Fibroblast of gingiva (primary cell): Measurements from ENCODE around the gene CA5A.
"Not testable (repeated sequence)": the region's sequence is repeated elsewhere in the genome, so short reads cannot be mapped to it uniquely, and the experiment has no call there.

Source experiments
- DNase-seq: peaks from one replicate; pipeline ENCODE4 v3.0.0-alpha.2; 2011; ENCODE audit warnings: low read depth

CA5A gene

GRCh38 chr16:87936375-87937230, at the start of gene CA5A:
Gene CA5A, minus strand, starts transcription at chr16:87936529. Its CDS starts 79 bp downstream, at chr16:87936450.
- DNase-seq = no peak

- not testable (repeated sequence) for DNase-seq
Observed at GRCh38 chr16:87985493-87985892, 49.2 kb upstream of the CA5A start.

DNA sequence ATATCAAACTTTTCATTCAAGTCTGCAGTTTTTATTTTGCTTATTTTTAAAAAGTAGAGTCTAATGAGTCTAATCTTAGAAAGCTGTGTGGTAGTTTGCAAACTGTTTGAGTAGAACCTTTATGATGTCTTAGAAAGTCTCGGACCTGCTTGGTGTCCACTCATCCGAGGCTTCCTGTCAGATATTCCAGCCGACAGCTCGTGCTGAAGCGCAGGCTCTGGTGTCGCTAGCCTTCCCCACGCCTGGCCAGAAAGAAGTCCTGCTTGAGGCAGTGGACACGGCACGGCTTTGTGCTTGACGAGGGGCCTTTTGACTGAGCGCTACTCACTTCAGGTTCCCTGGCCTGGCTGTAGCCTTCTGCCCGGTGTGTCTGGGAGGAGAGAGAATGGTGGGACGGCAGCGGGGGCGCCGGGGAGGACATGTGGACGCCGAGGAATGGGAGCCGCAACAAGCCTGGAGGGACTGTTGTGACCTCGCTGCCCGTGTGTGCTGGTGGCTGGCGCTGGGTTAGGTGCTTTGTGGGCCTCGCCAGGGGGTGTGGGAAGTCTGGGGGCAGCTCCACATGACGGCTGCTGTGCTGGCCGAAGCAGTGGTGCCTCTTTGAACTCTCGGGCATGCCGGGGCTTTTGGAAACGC, 48.4 kb upstream of the CA5A start:
- DNase-seq = no peak

GRCh38 chr16:87984180-87984579, 47.9 kb upstream of the CA5A start:
- not testable (repeated sequence) for DNase-seq

- not testable (repeated sequence) for DNase-seq
Observed at GRCh38 chr16:87983737-87984097, 47.4 kb upstream of the CA5A start.

- DNase-seq = not testable (repeated sequence)
Observed at GRCh38 chr16:87983072-87983736, 46.9 kb upstream of the CA5A start.

GRCh38 chr16:87982581-87983041, 46.3 kb upstream of the CA5A start:
- peak; percentile 14 for DNase-seq

DNA sequence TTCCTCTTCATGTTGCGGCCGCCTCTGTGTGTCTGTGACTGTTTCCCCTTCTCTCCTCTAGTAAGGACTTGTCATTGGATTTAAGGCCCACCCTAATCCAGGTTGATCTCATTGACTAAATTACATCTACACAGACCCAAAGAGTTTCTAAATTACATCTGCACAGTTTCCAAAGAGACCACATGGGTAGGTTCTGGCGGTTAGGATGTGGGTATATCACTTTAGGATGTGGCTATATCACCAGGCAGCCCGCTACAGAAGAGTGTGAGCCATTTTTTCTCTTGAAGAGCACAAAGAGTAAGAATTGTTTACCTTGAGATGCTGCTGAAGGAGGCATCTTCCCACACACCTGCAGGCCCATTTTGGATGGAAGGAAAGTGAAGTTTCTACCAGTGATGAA, 45.0 kb upstream of the CA5A start:
- not testable (repeated sequence) for DNase-seq

DNA sequence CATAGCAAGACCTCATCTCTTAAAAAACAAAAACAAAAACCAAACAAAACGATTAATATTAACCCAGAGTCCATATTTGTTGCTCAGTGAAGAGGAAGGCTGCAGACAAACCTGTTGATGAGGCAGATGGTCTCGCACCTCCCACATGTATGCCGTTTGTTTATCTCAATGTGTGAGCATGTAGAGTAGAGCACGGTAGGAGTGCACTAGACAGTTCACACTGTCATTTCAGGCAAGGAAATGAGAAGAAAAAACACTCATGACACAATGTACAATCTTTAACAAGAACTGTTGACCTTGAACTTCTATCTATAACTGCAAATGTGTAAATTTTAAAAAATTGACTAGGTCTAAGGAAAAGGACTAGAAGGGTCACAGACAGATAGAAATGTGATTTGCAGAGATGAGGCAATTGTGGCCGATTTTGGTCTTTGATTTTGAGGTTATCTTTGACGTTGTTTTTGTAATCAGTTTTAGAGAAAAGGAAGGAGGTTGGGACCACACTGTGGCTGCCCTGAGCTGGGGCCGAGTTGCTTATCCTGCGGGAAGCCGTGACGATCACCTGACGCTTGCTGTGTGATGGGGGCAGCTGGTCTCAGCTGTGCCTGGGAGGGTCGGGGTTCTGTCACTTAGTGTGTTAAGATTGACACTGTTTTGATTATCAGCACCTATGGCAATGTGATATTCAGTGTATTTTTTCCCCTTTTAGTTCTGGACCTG, 43.7 kb upstream of the CA5A start:
- not testable (repeated sequence) for DNase-seq

DNA sequence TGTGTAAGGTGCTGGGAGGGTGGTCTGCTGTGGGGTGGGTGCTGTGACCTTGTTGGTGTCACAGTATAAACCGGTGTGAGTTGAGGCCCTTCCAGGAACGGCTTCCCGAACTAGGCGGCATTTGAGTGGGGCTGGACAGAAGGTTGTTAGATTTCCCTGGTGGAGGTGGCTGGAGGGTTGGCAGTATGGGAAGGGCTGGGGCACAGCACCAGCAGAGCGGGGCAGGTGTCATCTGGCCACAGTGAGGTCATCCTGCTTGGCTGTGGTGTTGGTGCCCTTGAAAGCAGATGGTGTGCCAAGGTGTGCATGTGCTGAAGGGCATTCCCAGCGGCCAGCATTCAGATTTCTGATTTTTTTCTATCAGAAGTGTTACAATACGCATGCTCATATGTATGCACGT, 43.0 kb upstream of the CA5A start:
- no peak for DNase-seq

GRCh38 chr16:87978127-87978526, 41.8 kb upstream of the CA5A start:
- DNase-seq = no peak

GRCh38 chr16:87976665-87977064, 40.3 kb upstream of the CA5A start:
- peak; percentile 18 for DNase-seq

GRCh38 chr16:87974178-87974577, 37.8 kb upstream of the CA5A start:
- no peak for DNase-seq

DNA sequence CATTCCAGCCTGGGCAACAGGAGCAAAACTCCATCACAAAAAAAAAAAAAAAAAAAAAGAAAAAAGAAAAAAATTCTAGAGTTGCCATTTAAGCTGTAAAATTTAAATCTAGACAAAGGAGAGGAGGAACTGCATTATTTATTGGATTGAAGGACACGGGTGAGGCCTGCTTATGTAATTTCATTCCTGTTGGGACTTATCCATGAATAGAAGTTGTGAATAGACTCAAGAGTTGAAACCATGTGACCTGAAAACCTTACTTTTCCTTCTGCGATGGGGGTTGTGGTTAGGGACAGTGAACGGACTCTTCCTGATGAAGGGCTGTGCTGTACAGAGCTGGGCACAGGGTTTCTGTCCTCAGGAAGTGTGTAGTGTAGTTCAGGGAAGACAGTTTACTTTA, 37.4 kb upstream of the CA5A start:
- DNase-seq = no peak

GRCh38 chr16:87971933-87972332, 35.6 kb upstream of the CA5A start:
- DNase-seq = no peak

GRCh38 chr16:87970186-87970585, 33.9 kb upstream of the CA5A start:
- peak; percentile 34 for DNase-seq

DNA sequence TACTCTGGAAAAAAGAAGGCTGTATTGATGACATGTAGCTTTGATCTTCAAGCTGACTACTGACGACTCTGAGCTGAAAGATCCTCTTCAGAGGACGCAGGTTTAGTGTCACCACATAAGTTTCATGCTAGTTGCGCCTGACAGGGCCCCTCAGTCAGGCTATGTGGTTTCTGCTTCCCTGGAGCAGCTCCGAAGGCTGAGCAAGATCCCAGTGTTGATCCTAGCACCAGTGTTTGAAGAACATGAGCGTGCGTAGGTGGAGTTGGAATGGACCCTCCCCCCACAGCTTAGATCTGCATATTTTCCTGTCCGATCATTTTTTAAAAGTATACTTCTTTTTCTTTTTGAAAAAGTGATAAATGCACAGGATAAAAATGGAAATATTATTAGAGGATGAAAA, 32.2 kb upstream of the CA5A start:
- no peak for DNase-seq

GRCh38 chr16:87966685-87967185, 30.4 kb upstream of the CA5A start:
- peak; percentile 25 for DNase-seq

DNA sequence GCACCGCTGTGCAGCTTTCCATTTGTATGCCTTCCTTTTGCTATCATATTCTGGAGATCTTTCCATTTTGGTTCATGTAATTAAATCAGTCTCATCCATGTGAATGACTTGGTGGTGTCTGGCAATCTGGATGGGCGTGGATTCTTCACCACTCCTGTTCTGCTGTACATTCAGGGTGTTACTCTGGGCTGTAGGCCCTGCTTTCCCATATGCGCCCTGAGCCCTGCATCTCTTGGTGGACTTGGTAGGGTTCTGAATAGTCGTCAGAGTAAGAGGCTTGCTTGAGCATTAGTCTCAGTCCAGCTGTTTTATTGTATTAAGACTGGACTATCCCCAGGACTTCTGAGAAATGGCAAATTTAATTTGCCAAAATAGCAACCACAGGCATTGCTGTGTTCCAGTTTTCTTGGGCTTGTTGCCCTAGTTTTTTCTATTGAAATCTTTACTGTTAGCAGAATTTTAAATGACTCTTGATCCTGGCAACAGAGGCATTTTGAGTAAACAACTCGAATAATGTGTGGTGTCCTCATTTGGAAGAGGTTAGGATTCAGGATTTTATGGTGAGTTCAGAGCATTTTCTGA, 29.8 kb upstream of the CA5A start:
- DNase-seq = peak; percentile 90

- DNase-seq = no peak
Observed at GRCh38 chr16:87965417-87965816, 29.1 kb upstream of the CA5A start.

DNA sequence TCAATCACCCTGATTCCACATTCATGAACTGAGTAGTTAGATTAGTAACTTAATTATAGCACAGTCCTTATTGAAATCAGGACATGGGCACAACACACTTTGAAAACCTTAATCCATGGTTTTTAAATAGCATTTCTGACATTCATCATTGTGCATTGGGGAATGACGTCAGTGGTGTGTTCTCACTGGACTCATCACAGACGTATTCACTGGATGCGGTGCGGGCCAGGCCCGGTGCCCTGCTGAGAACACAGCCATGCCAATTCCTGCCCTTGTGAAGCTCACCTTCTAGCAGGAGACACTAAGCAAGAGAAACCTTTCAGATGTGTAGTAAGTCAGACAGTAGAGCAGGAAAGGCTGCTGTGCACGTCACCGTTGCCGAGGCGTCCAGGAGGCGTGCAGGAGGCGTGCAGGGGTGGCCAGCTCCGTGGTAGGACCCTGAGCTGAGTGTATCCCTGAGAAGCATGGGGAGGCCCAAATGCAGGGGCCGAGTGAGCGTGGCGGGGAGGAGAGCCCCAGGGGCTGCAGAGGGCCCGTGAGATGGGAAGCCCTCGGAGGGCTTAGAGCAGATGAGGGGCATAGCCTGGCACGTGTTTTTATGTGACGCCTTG, 27.8 kb upstream of the CA5A start:
- no peak for DNase-seq
